DOHH2 (cell line): ENCODE data around the gene PML.

Experiments used
- H3F3A ChIP-seq: fragments of 200-600 bp; sonication (generic), shearing (Covaris generic); 2 replicates; pipeline ENCODE4 v1.6.0; 2016; ENCODE audit warnings: antibody characterized with exemption, mild to moderate bottlenecking; ENCODE audit not compliant: control insufficient read depth, insufficient read depth
- H3K27ac ChIP-seq: fragments of 200-600 bp; sonication (generic); 2 replicates; pipeline ENCODE4 v1.5.1; 2014; ENCODE audit warnings: low read depth, mild to moderate bottlenecking, low read length, moderate library complexity
- H3K27me3 ChIP-seq: fragments of 200-600 bp; sonication (generic); 2 replicates; pipeline ENCODE4 v1.6.1; 2014; ENCODE audit warnings: mild to moderate bottlenecking, low read length, mixed read lengths; ENCODE audit not compliant: control insufficient read depth
- H3K36me3 ChIP-seq: fragments of 200-600 bp; sonication (generic); 2 replicates; pipeline ENCODE4 v1.6.1; 2014; ENCODE audit warnings: mild to moderate bottlenecking, low read length, moderate library complexity, mixed read lengths; ENCODE audit not compliant: control insufficient read depth
- H3K4me1 ChIP-seq: fragments of 200-600 bp; sonication (generic); 2 replicates; pipeline ENCODE4 v1.6.1; 2014; ENCODE audit warnings: mild to moderate bottlenecking, low read length, mixed read lengths; ENCODE audit not compliant: control insufficient read depth
- H3K4me2 ChIP-seq: fragments of 200-600 bp; sonication (generic); 2 replicates; pipeline ENCODE4 v1.6.0; 2014; ENCODE audit warnings: mild to moderate bottlenecking, low read length, moderate library complexity
- H3K4me3 ChIP-seq: fragments of 200-600 bp; sonication (generic); 2 replicates; pipeline ENCODE4 v1.5.1; 2014; ENCODE audit warnings: mild to moderate bottlenecking, low read length, mixed read lengths
- H3K79me2 ChIP-seq: fragments of 200-600 bp; sonication (generic); 2 replicates; pipeline ENCODE4 v1.6.1; 2014; ENCODE audit warnings: mild to moderate bottlenecking, low read length, mixed read lengths; ENCODE audit not compliant: control insufficient read depth
- H3K9me2 ChIP-seq: fragments of 200-600 bp; sonication (generic); replicated peaks from 2 replicates; pipeline ENCODE4 v1.6.1; 2014; ENCODE audit warnings: mild to moderate bottlenecking, low read length, mixed read lengths; ENCODE audit not compliant: control insufficient read depth
- H3K9me3 ChIP-seq: fragments of 200-600 bp; sonication (generic); 2 replicates; pipeline ENCODE4 v1.6.1; 2014; ENCODE audit warnings: antibody characterized with exemption, low read length, mixed read lengths; ENCODE audit not compliant: control insufficient read depth, insufficient read depth
- H4K20me1 ChIP-seq: fragments of 200-600 bp; sonication (generic); 2 replicates; pipeline ENCODE4 v1.6.0; 2014; ENCODE audit warnings: low read depth, mild to moderate bottlenecking, antibody characterized with exemption, low read length, moderate library complexity; ENCODE audit not compliant: control insufficient read depth, insufficient read depth
- CTCF ChIP-seq: fragments of 200-600 bp; sonication (generic); IDR thresholded peaks from one replicate; pipeline ENCODE4 v1.5.1; 2014; ENCODE audit warnings: antibody characterized with exemption, mild to moderate bottlenecking, low read depth, low read length; ENCODE audit not compliant: poor library complexity, severe bottlenecking
- EZH2phosphoT487 ChIP-seq: fragments of 200-600 bp; sonication (generic); IDR thresholded peaks from 2 replicates; pipeline ENCODE4 v1.6.1; 2017; ENCODE audit warnings: borderline replicate concordance, mild to moderate bottlenecking, antibody characterized with exemption, low read length, moderate library complexity, mixed read lengths

Gene PML

GRCh38 chr15:74042603-74043424 lies 48.3 kb downstream of the PML start:
- H3K9me3 ChIP-seq = no peaks in the 10 kb centered on the region
- no peak overlapping the region for H3K4me3 ChIP-seq
- H3K27me3 ChIP-seq = peaks cover 7% of the 10 kb centered on the region
- H3K79me2 ChIP-seq = no peaks in the 10 kb centered on the region
- H3K27ac ChIP-seq = no peak overlapping the region
- no peaks in the 10 kb centered on the region for H3K36me3 ChIP-seq
- no peaks in the 10 kb centered on the region for H3F3A ChIP-seq
- H3K4me2 ChIP-seq = no peak overlapping the region
- no peaks in the 10 kb centered on the region for H3K9me2 ChIP-seq
- H3K4me1 ChIP-seq = no peaks in the 10 kb centered on the region
- TF ChIP-seq CTCF = no peak
- no peak for TF ChIP-seq EZH2phosphoT487
- H4K20me1 ChIP-seq = no peaks in the 10 kb centered on the region

GRCh38 chr15:74043425-74044266 lies 49.1 kb downstream of the PML start:
- Histone ChIP-seq H3K27me3 (peaks cover 7% of the 10 kb centered on the region), H3K4me2 (no peak overlapping the region), H3F3A (no peaks in the 10 kb centered on the region), H3K27ac (no peak overlapping the region), H4K20me1 (no peaks in the 10 kb centered on the region), H3K36me3 (no peaks in the 10 kb centered on the region), H3K4me1 (no peaks in the 10 kb centered on the region), H3K9me2 (no peaks in the 10 kb centered on the region), H3K9me3 (no peaks in the 10 kb centered on the region), H3K79me2 (no peaks in the 10 kb centered on the region), H3K4me3 (no peak overlapping the region)
- TF ChIP-seq CTCF (no peak), EZH2phosphoT487 (no peak)

GRCh38 chr15:74044267-74045110 lies 50.0 kb downstream of the PML start:
- H3K36me3 ChIP-seq = no peaks in the 10 kb centered on the region
- TF ChIP-seq EZH2phosphoT487 (no peak), CTCF (no peak)
- no peak overlapping the region for H3K4me2 ChIP-seq
- no peaks in the 10 kb centered on the region for H3K79me2 ChIP-seq
- H3K4me1 ChIP-seq = no peaks in the 10 kb centered on the region
- H3K9me3 ChIP-seq = no peaks in the 10 kb centered on the region
- H3K27me3 ChIP-seq = peaks cover 7% of the 10 kb centered on the region
- no peak overlapping the region for H3K4me3 ChIP-seq
- H3K27ac ChIP-seq = no peak overlapping the region
- H3K9me2 ChIP-seq = no peaks in the 10 kb centered on the region
- no peaks in the 10 kb centered on the region for H3F3A ChIP-seq
- H4K20me1 ChIP-seq = no peaks in the 10 kb centered on the region
